Activated T-helper 1 cell treated with anti-CD3 and anti-CD28 coated beads, Interleukin-12 subunit alpha, Interleukin-12 subunit beta, Interleukin-2, Interleukin-4 antibody, amounts not matched to agents 30 ng/mL and 10 ng/mL and 1 ng/mL, durations not matched to agents 14 hours and 24 hours and 36 hours (primary cell): Measurements from ENCODE around the gene SNX19. TPM values are rescaled to one million over a fixed set of nuclear protein-coding genes. Genes with fewer than 3 reads are reported as not detected.

Experiments used
- DNase-seq: peaks from one replicate; pipeline ENCODE4 v3.0.0; 2021; ENCODE audit warnings: low spot score
- H3K27ac Mint-ChIP-seq: one replicate; pipeline ENCODE4 v1.8.0; 2021; ENCODE audit warnings: mild to moderate bottlenecking, mixed read lengths
- H3K27me3 Mint-ChIP-seq: one replicate; pipeline ENCODE4 v1.8.0; 2022; ENCODE audit warnings: mild to moderate bottlenecking, moderate library complexity, mixed read lengths; ENCODE audit not compliant: insufficient read depth
- H3K36me3 Mint-ChIP-seq: one replicate; pipeline ENCODE4 v1.8.0; 2021; ENCODE audit warnings: low read depth, mixed read lengths
- H3K4me1 Mint-ChIP-seq: one replicate; pipeline ENCODE4 v1.8.0; 2021; ENCODE audit warnings: low read depth, mixed read lengths
- H3K4me3 Mint-ChIP-seq: one replicate; pipeline ENCODE4 v1.8.0; 2021; ENCODE audit warnings: mild to moderate bottlenecking, moderate library complexity, mixed read lengths
- H3K9me3 Mint-ChIP-seq: one replicate; pipeline ENCODE4 v1.8.0; 2021; ENCODE audit warnings: mixed read lengths
- intact Hi-C: fragments of 100-400 bp; cut with micrococcal nuclease; formaldehyde crosslinking; loops from one replicate; pipeline ENCODE4 v1.15.1; 2024
- total RNA-seq: library from RNA; stranded (reverse); gene quantifications from 2 replicates; pipeline ENCODE4 v1.2.3, GENCODE V29; 2022

The SNX19 gene
- total RNA-seq, 1 donor from 2014 or later, result 58.5 TPM

GRCh38 chr11:130847517-130847916 is 68.8 kb downstream of the SNX19 start:
- Mint-ChIP-seq H3K4me1 (no peaks in the 10 kb centered on the region), H3K4me3 (no peak overlapping the region), H3K36me3 (no peaks in the 10 kb centered on the region), H3K27ac (no peak overlapping the region), H3K27me3 (peaks cover 15% of the 10 kb centered on the region), H3K9me3 (no peaks in the 10 kb centered on the region)
- DNase-seq, result no peak
- intact Hi-C loops, result no loop called here

GRCh38 chr11:130846606-130847005 is 69.7 kb downstream of the SNX19 start:
- peaks cover 20% of the 10 kb centered on the region for H3K27me3 Mint-ChIP-seq
- intact Hi-C loops, result no loop called here
- no peaks in the 10 kb centered on the region for H3K9me3 Mint-ChIP-seq
- no peaks in the 10 kb centered on the region for H3K4me1 Mint-ChIP-seq
- no peak overlapping the region for H3K4me3 Mint-ChIP-seq
- no peak for DNase-seq
- H3K36me3 Mint-ChIP-seq, result no peaks in the 10 kb centered on the region
- H3K27ac Mint-ChIP-seq, result no peak overlapping the region

GRCh38 chr11:130842001-130842400 is 74.3 kb downstream of the SNX19 start:
- intact Hi-C loops, result no loop called here
- Mint-ChIP-seq H3K4me1 (no peaks in the 10 kb centered on the region), H3K27ac (no peak overlapping the region), H3K27me3 (peaks cover 18% of the 10 kb centered on the region), H3K4me3 (no peak overlapping the region), H3K36me3 (no peaks in the 10 kb centered on the region), H3K9me3 (peaks cover 11% of the 10 kb centered on the region)
- no peak for DNase-seq

GRCh38 chr11:130840679-130841078 is 75.6 kb downstream of the SNX19 start:
- Mint-ChIP-seq H3K9me3 (peaks cover 18% of the 10 kb centered on the region), H3K36me3 (no peaks in the 10 kb centered on the region), H3K27ac (no peak overlapping the region), H3K27me3 (peaks cover 29% of the 10 kb centered on the region), H3K4me3 (no peak overlapping the region), H3K4me1 (no peaks in the 10 kb centered on the region)
- DNase-seq, result no peak
- intact Hi-C loops, result no loop called here

GRCh38 chr11:130839981-130840666 is 76.2 kb downstream of the SNX19 start:
- Mint-ChIP-seq H3K27me3 (peaks cover 30% of the 10 kb centered on the region), H3K27ac (no peak overlapping the region), H3K4me3 (no peak overlapping the region), H3K9me3 (peaks cover 18% of the 10 kb centered on the region), H3K36me3 (no peaks in the 10 kb centered on the region), H3K4me1 (no peaks in the 10 kb centered on the region)
- no peak for DNase-seq
- intact Hi-C loops, result no loop called here

GRCh38 chr11:130837194-130837593 is 79.1 kb downstream of the SNX19 start:
- intact Hi-C loops, result no loop called here
- no peaks in the 10 kb centered on the region for H3K4me1 Mint-ChIP-seq
- no peak overlapping the region for H3K4me3 Mint-ChIP-seq
- H3K27me3 Mint-ChIP-seq, result peaks cover 19% of the 10 kb centered on the region
- no peak overlapping the region for H3K27ac Mint-ChIP-seq
- no peak for DNase-seq
- peaks cover 18% of the 10 kb centered on the region for H3K9me3 Mint-ChIP-seq
- H3K36me3 Mint-ChIP-seq, result no peaks in the 10 kb centered on the region

GRCh38 chr11:130834886-130835285 is 81.4 kb downstream of the SNX19 start:
- peaks cover 15% of the 10 kb centered on the region for H3K27me3 Mint-ChIP-seq
- DNase-seq, result no peak
- no peak overlapping the region for H3K4me3 Mint-ChIP-seq
- no peaks in the 10 kb centered on the region for H3K4me1 Mint-ChIP-seq
- H3K9me3 Mint-ChIP-seq, result peaks cover 18% of the 10 kb centered on the region
- H3K27ac Mint-ChIP-seq, result no peak overlapping the region
- H3K36me3 Mint-ChIP-seq, result no peaks in the 10 kb centered on the region
- intact Hi-C loops, result no loop called here

- Mint-ChIP-seq H3K27me3 (peaks cover 11% of the 10 kb centered on the region), H3K27ac (no peak overlapping the region), H3K4me3 (no peak overlapping the region), H3K9me3 (peaks cover 13% of the 10 kb centered on the region), H3K4me1 (no peaks in the 10 kb centered on the region), H3K36me3 (no peaks in the 10 kb centered on the region)
- no peak for DNase-seq
- intact Hi-C loops, result no loop called here
Measured at GRCh38 chr11:130832566-130833425, 83.5 kb downstream of the SNX19 start.

GRCh38 chr11:130831976-130832375 is 84.3 kb downstream of the SNX19 start:
- Mint-ChIP-seq H3K27me3 (peaks cover 11% of the 10 kb centered on the region), H3K9me3 (peaks cover 7% of the 10 kb centered on the region), H3K4me3 (no peak overlapping the region), H3K4me1 (no peaks in the 10 kb centered on the region), H3K27ac (no peak overlapping the region), H3K36me3 (no peaks in the 10 kb centered on the region)
- no peak for DNase-seq
- intact Hi-C loops, result no loop called here

GRCh38 chr11:130831506-130831905 is 84.8 kb downstream of the SNX19 start:
- Mint-ChIP-seq H3K36me3 (no peaks in the 10 kb centered on the region), H3K27ac (no peak overlapping the region), H3K4me1 (no peaks in the 10 kb centered on the region), H3K4me3 (no peak overlapping the region), H3K9me3 (peaks cover 2% of the 10 kb centered on the region), H3K27me3 (peaks cover 9% of the 10 kb centered on the region)
- no peak for DNase-seq
- intact Hi-C loops, result no loop called here

- DNase-seq, result no peak
- H3K36me3 Mint-ChIP-seq, result no peaks in the 10 kb centered on the region
- intact Hi-C loops, result no loop called here
- H3K27ac Mint-ChIP-seq, result no peak overlapping the region
- no peaks in the 10 kb centered on the region for H3K27me3 Mint-ChIP-seq
- no peaks in the 10 kb centered on the region for H3K4me1 Mint-ChIP-seq
- no peaks in the 10 kb centered on the region for H3K9me3 Mint-ChIP-seq
- H3K4me3 Mint-ChIP-seq, result no peak overlapping the region
Measured at GRCh38 chr11:130830566-130830965, 85.7 kb downstream of the SNX19 start.

- no peaks in the 10 kb centered on the region for H3K4me1 Mint-ChIP-seq
- intact Hi-C loops, result no loop called here
- H3K4me3 Mint-ChIP-seq, result no peak overlapping the region
- H3K36me3 Mint-ChIP-seq, result no peaks in the 10 kb centered on the region
- H3K27me3 Mint-ChIP-seq, result peaks cover 2% of the 10 kb centered on the region
- no peak overlapping the region for H3K27ac Mint-ChIP-seq
- no peaks in the 10 kb centered on the region for H3K9me3 Mint-ChIP-seq
- DNase-seq, result no peak
Measured at GRCh38 chr11:130829920-130830511, 86.3 kb downstream of the SNX19 start.

GRCh38 chr11:130828741-130829140 is 87.5 kb downstream of the SNX19 start:
- intact Hi-C loops, result no loop called here
- H3K27ac Mint-ChIP-seq, result no peak overlapping the region
- H3K9me3 Mint-ChIP-seq, result no peaks in the 10 kb centered on the region
- peaks cover 2% of the 10 kb centered on the region for H3K27me3 Mint-ChIP-seq
- H3K36me3 Mint-ChIP-seq, result no peaks in the 10 kb centered on the region
- DNase-seq, result no peak
- H3K4me3 Mint-ChIP-seq, result no peak overlapping the region
- H3K4me1 Mint-ChIP-seq, result no peaks in the 10 kb centered on the region
